NOMO-1 treated with dmso at 0.1 percent for 144 hours (cell line): ENCODE measurements around the gene HK2.

Source experiments
- DNase-seq: peaks from one replicate; lab custom pipeline; 2025; ENCODE audit not compliant: unreplicated experiment; lab: John Stamatoyannopoulos, UW

HK2 gene

DNA sequence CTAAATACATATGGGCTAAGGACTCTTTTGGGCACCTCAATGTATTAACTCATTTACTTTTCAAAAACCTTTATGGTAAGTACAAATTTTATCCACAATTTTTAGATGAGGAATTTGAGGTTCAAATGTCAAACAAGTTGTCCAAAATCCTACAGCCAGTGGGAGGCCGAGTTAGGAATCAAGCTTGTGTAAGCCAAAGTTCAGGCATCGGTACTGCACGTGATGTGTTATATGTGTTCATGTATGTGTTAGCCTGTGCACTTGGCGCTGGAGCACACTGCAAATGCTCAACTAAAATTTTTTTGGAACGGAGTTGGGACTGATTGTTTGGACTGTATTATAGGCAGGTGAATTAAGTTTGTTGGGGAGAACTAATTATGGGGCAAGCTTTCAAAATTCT, 22.7 kb downstream of the HK2 start:
- no peak for DNase-seq

DNA sequence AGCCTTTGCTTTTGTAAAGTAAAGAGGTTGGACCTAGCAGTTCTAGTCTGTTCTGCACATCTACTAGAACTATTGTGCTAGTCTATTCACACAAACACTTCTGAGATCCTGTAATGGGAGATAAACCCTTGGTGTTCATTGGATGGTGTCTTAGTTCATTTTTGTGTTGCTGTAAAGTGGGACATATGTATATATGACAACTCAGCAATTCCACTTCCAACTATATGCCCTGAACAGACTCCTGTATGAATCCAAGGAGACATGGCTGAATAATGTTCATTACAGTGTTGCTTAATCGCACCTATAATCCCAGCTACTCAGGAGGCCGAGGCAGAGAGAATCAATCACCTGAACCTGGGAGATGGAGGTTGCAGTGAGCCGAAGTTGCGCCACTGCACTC, 23.3 kb downstream of the HK2 start:
- no peak for DNase-seq

DNA sequence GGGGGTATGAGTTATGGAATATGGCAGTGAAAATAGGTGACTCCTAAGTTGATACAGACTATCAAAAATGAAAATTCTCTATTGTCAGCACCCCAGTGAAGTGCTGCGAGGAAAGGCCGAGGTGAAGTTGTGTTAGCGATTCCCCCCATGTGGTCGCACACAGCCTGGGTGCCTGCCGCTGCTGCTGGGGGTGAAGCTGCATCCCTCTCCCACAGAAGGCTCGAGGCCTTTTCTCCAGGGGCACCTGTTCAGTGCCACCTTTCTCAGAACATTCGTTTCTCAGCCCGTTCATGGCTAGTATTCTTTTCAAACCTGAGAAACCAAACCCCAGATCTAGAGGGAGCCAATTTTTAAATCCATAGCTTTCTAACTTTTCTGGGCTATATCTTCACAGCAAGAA, 23.8 kb downstream of the HK2 start:
- DNase-seq = no peak

DNA sequence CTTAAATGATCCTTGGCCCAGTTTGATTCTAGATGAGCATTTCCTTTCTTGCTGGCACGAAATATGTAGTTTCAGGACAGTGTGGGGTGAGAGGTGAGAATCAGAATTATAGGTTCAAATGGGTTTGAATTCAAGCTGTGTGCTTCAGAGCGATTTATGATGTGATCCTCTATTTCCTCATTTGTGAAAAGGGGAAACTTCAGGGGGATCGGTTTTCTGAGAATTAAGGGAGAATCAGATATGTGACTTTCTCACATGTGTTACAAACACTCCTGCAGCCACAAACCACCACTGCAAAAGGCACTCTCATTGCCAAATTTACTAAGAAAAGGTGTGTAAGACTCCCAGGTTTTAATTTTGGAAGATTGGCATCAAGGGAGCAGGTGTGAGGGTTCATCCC, 24.4 kb downstream of the HK2 start:
- no peak for DNase-seq

DNA sequence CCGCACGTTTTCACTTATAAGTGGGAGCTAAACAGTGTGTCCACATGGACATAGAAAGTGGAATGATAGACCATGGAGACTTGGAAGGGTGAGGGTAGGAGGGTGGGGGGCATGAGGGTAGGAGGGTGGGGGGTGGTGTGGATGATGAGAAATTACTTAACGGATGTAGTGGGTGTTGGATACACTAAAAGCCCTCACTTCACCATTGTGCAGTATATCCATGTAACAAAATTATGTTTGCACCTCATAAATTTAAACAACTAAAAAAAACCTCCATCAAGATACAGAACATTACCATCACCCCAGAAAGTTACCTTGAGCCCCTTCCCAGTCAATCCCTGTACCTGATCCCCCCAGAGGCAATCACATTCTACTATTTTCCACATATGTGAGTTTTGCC, 26.2 kb downstream of the HK2 start:
- no peak for DNase-seq

DNA sequence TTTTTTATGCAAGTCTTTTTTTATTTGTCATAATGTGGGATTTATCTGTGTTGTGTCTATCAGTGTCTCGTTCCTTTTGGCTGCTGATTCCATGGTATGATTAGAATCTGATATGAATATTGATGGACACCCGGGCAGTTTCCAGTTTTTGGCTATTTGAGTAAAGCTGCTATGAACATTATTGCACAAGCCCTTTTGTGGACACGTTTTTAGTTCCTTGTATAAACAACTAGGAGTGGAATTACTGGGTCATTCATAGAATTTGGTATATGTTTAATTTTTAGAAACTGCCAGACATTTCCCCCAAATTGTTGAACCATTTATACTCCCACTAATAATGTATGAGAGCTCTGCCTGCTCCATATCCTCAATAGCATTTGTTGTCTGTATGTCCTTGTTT, 26.6 kb downstream of the HK2 start:
- DNase-seq = no peak

DNA sequence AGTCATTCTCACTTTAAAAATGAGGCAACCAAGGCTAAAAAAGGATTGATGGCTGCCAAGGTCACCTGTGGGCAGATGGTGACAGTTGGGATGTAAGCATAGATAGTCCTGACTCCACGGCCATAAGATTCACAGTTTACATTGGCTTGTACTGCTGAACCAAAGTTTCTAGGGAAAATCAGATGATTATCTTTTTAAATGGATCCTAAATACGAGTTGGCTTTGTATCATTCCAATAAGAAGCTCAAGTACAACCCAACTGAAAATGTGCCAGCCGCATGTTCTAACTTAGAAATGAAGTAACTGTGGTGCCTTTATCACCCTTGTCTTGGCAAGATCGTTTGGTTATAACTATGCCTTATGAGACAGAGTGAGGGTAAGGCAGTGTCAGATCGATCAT, 27.6 kb downstream of the HK2 start:
- no peak for DNase-seq

DNA sequence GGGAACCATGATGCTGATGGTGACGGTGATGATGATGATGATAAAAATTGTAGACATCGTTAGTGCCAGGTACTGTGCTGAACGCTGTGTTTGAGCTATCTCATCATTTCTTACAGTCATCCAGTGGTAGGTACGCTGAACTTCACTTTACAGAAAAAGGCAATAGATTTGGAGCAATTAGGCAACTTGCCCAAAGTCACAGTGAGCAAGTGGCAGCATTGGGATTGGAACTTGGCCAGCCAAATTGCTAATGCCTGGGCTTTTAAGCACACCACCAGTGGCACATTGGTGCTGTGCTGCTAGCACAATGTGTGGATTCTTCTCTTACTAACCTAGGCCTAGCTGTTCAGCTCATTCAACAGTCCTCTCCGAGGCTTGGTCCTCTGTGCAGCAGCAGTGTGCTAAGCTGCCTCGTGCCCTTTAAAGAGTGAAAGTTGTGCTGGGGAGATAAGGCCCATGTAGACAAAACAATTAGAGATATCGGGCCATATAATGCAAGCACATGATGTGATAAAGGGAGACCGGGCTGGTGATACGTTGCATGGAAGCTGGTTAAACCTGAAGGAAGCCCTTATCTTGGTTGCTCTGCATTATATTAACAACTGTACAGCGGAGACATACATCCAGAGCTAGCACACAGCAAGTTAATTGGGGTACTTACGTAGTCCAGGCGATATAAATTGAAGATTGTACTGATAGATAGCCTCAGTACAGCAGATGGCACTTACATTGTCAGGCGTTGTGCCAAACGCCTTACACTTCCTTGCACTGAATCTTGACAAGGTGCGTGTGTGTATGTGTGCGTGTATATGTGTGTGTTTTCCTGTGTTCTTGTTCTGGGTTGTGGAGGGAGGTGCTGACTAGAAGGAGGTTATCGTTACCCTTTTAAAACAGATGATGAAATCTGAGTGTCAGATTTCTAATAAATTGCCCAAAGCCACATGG, 28.4 kb downstream of the HK2 start:
- DNase-seq = no peak

DNA sequence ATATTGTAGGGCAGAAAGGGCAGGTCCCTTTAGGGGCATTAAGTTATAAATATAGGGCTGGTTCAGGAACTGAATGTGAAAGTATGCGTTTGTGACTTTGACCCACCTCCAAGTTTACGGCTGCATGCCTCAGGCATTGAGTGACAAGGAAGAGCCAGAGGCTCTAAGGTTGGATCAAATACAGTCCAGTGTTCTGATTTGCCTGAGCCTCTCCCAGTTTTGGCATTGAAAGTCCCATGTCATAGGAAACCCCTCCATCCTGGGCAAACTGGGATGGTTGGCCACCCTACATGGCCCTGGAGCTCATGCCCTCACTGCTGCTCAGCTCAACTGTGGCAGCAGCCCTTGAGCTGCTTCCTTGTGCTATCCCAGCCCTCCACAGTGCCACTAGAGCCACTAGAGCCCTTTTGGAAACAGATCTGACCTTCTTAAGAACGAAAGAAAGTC, 29.9 kb downstream of the HK2 start:
- DNase-seq = no peak

DNA sequence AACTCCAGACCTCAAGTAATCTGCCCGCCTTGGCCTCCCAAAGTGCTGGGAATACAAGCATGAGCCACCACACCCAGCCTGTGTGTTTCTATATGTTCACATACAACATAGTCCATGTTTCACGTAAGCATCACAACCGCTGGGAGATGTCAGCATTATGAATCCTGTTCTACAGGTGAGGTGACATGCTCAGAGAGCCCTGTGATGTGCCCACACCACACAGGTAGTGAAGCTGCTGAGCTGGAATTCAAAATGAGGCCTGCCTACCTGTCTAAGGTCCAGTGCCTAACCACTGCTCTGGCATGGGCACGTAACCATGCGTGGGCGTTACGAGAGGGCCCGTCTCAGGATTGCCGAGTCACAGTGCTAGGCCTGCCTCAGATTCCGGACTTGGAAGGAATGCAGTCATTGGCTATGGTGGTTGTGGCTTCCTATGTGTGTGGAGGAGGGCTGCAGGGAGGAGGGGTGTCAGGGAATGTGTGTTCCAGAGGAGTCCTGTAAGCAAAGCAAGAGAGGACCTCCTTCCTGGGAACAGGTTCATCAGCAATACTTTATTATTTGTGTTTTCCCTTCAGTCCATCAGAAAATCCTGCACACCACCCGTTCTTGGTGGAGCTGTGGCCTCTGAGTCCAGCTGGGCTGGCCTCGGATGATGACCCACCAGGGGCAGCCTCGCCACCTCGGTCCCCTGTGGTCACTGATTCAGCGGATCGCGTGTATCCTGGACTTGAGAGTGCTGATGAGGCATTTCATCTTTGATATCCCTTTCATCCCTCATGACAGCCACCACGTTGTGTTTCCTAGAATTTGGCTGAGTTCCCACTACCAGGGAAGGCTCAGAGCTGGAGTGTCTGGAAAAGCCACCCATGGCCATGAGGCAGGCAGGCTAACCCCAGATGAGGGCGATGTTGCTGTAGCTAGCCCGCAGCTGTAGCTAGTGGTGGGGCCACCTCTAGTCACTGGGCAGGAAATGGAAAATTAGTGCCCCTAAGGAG, 31.1 kb downstream of the HK2 start:
- no peak for DNase-seq

DNA sequence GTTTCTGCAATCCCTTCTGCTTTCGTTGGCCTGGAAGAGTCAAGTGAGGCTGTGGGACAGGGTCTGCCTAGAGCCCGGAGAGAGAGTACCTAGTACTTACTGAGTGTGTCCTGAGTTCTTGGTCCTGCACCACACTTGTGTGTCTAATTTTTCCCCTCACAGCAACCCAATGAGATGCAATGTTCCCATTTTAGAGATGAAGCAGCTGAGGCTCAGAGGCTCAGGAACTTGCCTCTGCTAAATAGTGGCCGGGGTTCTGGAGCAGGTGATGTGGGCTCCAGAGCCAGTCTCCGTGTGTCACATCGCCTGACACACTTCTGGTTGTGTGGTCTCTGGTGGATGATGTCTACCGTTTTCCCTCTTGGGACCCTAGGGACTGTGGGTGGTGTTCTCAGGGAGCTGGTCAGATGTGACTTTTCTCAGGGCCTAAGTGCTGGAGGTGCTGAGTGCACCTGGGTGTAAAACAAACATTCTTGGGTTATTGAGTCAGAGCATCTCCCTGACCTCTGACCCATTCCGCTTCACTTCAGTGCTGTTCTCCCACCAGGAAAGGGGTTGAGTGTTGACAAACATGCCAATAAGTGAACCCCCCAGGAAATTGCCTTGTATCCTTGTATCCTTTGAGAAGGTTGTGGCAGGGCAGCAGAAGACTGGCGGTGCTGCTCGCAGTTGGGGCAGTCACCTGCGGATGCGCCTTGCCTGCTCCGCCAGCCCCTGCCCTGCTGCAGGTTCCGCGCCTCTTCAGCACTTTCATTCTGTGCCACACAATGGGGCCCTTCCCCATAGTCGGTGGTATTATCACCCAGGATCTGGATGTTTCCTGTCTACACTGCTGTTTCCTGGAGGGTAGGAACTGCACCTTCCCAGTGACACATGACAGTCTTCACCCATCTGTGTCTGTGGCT, 32.1 kb downstream of the HK2 start:
- no peak for DNase-seq

DNA sequence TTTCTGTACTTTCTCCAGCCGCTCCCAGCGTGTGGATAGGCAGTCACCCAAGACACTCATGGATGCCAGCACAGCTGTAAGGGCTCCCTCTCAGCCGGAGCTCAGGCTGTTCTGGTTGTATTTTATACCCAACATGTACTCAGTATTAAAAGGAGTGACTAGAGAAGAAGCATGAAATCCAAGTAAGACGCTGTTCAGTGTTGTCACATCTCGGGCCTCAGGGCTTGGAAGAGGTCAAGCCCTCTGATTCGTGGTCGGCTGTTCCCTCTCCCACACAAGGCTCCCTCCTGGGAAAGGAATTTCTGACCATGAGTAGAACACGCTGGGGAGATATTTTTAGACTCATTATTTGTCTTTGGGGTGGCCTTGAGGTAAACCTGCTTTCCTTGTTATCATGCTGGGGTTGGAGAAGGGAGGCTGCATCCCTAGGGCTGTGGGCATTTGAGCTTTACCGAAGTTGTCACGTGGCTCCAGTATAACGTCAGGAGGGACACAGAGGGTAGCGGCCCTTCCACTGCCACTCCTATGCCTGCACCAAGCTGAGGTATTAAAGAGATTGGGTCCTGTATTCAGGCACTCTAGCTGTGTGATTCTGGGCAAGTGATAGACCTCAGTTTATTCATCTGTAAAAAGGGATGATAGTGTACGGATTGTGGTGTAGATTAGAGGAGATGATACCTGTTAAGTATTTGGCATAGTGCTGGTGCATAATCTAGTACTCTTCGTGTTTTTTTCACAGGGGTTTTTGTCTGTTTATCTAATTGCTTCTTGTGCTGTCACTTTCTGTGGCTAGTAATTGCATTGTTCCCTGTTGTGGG, 34.1 kb downstream of the HK2 start:
- DNase-seq = no peak

DNA sequence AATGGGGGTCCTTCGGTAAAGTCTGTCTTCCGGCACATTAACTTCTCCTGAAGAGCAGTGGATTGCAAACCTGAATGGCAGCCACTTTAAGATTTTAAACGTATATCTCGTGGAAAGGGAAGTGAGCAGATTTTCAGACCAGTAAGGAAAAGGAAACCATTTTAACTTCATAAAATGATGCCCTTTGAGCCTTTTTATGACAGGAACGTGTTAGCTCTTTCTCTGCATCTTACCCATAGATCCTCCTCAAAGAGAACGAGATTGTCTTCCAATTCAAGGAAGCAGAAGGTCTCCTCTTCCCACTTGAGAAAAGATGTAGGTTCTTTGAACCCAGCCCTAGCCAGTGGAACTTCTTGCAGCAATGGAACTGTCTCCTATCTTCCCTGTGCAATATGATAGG, 35.6 kb downstream of the HK2 start:
- no peak for DNase-seq

DNA sequence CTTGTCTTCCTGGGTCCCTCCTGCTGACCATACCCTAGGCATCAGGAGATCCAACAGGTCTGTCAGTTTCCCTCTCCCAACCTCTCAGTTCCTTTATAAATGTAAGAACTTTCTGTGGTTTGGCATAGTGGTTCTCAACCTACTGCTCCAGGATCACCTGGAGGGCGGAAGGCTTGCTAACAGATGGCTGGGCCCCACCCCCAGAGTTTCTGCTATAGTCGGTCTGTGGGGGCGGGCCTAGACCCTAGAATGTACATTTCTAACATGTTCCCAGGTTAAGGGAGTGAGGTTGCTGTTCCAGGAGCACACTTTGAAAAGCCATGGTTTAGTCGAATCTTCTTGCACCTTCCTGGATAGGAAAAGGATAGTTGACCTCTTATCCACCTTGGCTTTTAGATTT, 37.0 kb downstream of the HK2 start:
- DNase-seq = no peak

DNA sequence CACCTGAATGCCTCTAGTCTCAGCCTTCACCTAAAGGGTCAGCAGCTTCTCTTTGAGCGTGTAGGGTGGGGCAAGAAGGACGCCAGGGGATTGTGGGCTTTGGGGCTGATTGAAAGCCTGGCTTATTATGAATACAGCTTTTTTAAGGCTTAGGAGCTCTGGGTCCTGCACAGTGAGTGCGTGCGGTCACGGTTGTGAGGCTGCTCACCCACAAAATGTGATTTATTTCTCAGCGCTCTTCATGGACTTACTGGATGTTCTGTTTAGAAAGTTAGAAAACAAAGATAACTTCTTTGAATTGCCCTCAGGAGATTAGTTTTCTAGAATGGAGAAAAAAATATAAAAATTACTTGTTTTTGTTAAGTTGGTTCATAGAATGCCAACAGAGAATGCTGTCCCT, 37.5 kb downstream of the HK2 start:
- no peak for DNase-seq

DNA sequence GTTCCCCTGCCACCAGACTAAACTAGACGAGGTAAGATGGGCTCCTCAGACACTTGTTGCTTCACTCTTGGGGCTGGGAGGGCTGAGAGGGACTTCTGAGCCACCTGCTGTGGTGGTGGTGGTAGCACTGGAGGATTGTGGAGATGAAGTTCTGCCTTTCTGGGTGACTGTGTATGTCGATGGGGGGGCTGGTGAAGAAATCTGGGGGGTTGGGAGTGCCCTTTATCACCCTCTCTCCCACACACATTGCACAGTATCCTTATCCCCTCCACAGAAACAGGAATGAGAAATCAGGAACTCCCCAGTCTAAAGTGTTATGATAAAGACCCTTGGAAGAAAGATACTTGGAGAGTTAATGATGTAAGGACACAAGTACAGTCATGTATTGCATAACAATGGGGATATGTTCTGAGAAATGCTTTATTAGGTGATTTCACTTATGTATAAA, 38.5 kb downstream of the HK2 start:
- no peak for DNase-seq

DNA sequence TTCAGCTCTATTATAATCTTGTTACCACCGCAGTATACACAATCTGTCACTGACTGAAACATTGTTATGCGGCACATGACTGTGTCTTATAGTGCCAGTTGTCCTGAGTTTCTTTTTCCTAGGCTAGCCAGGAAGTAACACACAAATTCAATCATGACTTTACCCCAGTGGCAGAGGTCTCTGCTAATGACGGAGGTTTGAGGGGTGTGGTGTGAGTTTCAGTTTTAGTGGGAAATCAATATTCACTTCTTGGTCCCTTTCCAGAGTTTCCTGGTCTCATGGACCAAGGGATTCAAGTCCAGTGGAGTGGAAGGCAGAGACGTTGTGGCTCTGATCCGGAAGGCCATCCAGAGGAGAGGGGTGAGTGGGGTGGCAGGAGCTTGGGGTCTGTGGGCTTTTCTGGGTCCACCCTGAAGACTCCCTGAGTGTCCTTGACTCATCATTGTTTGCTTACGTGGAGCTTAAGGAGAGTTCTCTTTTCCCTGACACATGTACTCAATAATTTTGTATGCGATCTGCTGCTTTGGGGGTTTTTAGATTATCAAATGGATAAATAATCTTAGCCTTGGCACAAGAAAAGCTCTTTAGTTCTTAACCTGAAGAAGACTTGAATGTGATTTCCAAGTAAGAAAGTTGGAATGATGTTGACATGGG, 39.2 kb downstream of the HK2 start:
- DNase-seq = no peak

DNA sequence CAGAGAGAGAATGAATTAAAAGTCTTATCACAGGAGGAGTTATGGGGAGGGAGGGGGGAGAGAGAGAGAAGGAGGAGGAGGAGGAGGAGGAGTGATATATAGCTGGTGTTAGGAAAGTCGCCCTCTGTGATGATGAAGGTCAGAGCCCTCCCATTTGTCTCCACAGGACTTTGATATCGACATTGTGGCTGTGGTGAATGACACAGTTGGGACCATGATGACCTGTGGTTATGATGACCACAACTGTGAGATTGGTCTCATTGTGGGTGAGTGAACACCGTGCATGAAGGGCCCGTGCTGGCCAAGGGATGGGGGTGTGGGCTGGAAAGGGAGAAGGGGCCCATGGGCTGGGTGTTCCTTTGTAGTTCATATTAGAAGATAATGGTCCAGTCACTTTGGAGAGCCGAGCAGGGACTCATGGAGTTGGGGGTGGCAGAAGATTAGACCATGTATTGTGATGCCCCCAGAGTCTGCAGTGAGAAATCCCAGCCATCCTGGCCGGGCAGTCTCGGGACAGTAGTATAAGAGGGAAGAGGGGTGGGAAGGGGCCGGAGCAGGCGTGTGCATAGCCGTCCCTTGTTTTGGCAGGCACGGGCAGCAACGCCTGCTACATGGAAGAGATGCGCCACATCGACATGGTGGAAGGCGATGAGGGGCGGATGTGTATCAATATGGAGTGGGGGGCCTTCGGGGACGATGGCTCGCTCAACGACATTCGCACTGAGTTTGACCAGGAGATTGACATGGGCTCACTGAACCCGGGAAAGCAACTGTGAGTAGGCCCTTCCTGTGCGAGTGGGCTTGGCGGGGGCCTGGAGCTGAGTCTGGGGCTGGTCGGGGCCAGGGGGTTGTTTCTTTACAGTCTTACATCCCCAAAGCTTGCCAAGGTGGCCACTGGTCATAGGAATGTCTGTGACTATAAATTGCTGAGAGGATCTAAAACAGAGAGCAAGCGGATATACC, 40.0 kb downstream of the HK2 start:
- no peak for DNase-seq
